BJ (cell line): ENCODE data around the gene BGN. TPM values are rescaled to one million over a fixed set of nuclear protein-coding genes. Genes with fewer than 3 reads are reported as not detected.

Source experiments
- CTCF ChIA-PET: fragments of 350-600 bp; formaldehyde crosslinking; extraction: SDS; loops from one replicate; lab custom pipeline; 2021; ENCODE audit warnings: antibody characterized with exemption, inconsistent platforms; lab: Yijun Ruan, JAX
- POLR2A ChIA-PET: fragments of 300-600 bp; sonication (Branson Sonifier 250); formaldehyde crosslinking; extraction: SDS; loops from one replicate; lab custom pipeline; 2021; ENCODE audit warnings: antibody characterized with exemption; lab: Charles Lee
- DNase-seq: peaks from one replicate; pipeline ENCODE4 v3.0.0-alpha.2; 2011; ENCODE audit warnings: low read depth
- H3K27me3 ChIP-seq: 2 replicates; pipeline ENCODE4 v1.6.0; 2011; ENCODE audit warnings: low read length; ENCODE audit not compliant: control insufficient read depth, insufficient read depth
- H3K36me3 ChIP-seq: 2 replicates; pipeline ENCODE4 v1.5.1; 2011; ENCODE audit warnings: low read length; ENCODE audit not compliant: control insufficient read depth, insufficient read depth
- H3K4me3 ChIP-seq: 2 replicates; pipeline ENCODE4 v1.5.1; 2011; ENCODE audit warnings: low read depth, mild to moderate bottlenecking, control low read depth, low read length
- polyA plus RNA-seq: library from polyadenylated mRNA; depleted of rRNA; stranded (reverse); fragments of >200 nt; gene quantifications from 2 replicates; pipeline ENCODE4 v1.2.3, GENCODE V29; 2011
- TF ChIP-seq, protein P1 (sequence below): IDR thresholded peaks from 2 replicates; pipeline ENCODE4 v1.5.1; 2011; ENCODE audit warnings: low read depth, mild to moderate bottlenecking, control low read depth, inconsistent platforms, low read length, moderate library complexity; ENCODE audit not compliant: insufficient read depth

BGN gene
- polyA plus RNA-seq, 1 experiment = 487 TPM

DNA sequence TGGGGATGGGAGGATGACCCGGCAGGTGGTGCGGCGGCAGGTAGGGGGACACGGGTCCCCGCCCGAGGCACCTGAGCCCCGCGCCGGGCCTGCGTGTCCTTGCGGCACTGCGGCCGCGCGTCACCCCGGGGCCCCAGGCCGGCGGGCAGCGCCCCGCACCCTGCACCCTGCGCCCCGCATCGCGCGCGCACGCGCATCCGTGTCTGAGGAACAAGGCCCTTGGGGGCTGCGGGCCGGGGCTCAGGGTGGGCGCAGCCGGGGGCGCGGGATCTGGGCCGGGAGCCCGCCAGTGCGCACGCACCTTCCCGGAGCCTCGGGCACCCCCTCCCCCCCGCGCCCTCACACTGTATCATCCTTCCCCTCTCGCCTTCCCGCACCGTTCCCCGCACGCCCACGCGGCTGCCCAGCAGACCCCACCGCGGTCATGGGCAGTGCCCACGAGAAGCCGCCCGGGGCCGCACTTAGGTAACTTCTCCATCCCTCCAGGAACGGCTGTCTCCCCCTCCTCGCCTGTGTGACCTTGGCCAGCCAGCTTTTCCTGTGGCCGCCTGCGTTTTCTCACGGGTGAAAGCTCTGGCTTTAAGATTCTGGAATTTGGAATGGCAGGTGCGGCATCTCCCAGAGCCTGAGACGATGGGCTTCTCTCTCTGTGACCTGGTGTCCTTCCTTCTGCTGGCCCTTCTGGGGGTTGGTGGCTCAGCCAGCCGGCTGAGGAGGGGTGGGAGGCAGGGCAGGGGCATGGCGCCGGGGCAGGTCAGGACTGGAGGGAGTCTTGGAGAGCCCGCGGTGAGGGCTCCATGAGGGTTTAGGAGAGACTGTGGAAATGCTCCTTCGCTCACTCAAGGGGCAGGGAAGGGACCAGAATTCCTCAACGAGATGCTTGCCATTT is 23.4 kb downstream of the BGN start:
- CTCF ChIA-PET = no interaction called here
- peaks cover 8% of the 10 kb centered on the region for H3K27me3 ChIP-seq
- DNase-seq = no peak

DNA sequence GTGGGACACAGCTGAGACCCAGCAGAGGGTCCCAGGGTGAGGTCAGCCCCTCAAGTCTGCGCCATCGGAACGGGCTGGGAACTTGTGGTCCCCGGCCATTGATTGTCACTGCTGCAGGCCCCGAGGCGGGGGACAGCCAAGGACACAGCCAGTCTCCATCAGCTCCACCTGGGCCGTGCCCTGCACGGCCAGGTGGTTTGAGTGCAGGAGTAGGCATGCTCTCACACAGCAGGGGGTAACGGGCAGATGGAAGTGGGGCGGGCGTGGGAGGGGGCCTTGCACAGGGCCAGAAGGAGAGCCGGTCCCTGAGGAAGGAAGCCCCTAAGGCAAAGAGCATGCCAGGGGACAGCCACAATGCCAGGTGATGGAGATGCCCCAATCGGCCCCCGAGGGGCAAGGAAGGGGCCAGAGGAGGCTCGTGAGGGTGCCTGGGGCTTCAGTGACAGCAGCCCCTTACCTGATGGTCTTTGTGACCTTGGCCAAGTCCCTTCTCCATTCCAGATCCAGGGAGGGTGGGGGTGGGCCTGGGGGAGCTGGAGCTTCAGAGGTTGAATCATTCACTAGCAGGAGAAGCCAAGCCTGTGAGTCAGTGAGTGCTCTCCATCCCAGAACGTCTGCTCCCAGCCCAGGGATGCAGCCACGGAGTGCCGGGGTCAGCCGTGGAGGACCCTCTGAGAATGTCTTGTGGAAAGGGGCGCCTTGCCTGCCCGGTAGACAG is 24.9 kb downstream of the BGN start:
- peaks cover 8% of the 10 kb centered on the region for H3K27me3 ChIP-seq
- no peak overlapping the region for H3K4me3 ChIP-seq
- ChIA-PET CTCF (interaction anchor here (0.6 to 0.9 kb wide), 2 partner anchors 125 to 487 kb away, joined by 3 read pairs; no protein-coding TSS in a partner anchor), POLR2A (no interaction called here)
- no peaks in the 10 kb centered on the region for H3K36me3 ChIP-seq
- TF ChIP-seq, protein P1, sequence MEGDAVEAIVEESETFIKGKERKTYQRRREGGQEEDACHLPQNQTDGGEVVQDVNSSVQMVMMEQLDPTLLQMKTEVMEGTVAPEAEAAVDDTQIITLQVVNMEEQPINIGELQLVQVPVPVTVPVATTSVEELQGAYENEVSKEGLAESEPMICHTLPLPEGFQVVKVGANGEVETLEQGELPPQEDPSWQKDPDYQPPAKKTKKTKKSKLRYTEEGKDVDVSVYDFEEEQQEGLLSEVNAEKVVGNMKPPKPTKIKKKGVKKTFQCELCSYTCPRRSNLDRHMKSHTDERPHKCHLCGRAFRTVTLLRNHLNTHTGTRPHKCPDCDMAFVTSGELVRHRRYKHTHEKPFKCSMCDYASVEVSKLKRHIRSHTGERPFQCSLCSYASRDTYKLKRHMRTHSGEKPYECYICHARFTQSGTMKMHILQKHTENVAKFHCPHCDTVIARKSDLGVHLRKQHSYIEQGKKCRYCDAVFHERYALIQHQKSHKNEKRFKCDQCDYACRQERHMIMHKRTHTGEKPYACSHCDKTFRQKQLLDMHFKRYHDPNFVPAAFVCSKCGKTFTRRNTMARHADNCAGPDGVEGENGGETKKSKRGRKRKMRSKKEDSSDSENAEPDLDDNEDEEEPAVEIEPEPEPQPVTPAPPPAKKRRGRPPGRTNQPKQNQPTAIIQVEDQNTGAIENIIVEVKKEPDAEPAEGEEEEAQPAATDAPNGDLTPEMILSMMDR = no peak
- DNase-seq = no peak

More for the DNA sequence above, 23.4 kb downstream of the BGN start:
- H3K4me3 ChIP-seq = no peak overlapping the region
- POLR2A ChIA-PET = no interaction called here
- H3K36me3 ChIP-seq = no peaks in the 10 kb centered on the region
- TF ChIP-seq, protein P1 = no peak

DNA sequence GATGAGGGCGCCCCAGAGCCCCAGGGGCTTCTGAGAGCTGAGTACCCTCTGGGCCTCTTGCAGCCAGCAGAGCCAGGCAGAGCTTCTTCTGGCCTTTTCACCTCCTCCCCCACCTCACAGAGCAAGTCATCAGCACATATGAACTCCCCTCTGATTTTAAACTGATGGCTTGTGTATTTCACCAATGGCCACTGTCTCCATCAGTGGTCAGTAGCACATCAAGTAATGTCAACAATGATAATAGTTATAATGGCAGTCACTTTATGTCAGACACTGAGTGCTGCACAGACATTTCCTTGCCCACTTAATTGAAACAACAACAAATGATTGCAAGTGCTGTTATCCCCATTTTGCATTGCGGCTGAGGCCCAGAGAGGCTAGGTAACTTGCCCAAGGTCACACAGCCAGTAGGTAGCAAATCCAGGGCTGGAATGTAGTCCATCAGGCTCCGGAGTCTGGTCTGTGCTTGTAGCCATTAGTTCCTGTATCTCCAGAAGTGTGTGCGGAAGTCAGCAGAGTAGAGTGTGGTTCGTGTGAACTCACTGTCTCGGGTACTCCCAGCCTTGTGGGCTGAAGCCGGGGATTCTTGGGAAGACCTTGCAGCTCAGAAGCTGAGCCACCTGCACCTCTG is 25.6 kb downstream of the BGN start:
- TF ChIP-seq, protein P1 = no peak
- CTCF ChIA-PET = interaction anchor here (0.6 to 1.2 kb wide), 4 partner anchors 31 to 488 kb away, joined by 3 to 5 read pairs (median 3); no protein-coding TSS in a partner anchor
- POLR2A ChIA-PET = no interaction called here
- no peak overlapping the region for H3K4me3 ChIP-seq
- no peaks in the 10 kb centered on the region for H3K36me3 ChIP-seq
- peaks cover 8% of the 10 kb centered on the region for H3K27me3 ChIP-seq
- no peak for DNase-seq

DNA sequence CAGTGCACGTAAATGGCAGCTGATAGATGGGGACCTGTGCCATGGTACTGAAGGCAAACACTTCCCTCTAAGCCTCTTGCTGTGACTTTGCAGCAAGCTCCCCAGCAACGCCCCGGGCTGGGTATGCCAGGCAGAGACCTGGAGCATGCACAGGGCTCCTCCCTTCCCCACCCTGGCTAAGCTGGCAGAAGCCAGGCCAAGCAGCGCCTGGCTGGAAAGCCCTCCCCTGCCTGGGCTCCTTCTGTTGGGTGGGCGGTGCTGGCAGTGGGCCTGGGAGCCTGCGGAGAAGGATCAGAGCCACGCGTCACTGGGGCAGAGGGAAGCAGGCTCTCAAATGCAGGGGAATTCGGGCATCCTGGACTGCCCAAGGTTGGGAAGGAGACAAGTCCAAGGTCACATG is 26.3 kb downstream of the BGN start:
- H3K4me3 ChIP-seq = no peak overlapping the region
- no peak for DNase-seq
- no peaks in the 10 kb centered on the region for H3K36me3 ChIP-seq
- TF ChIP-seq, protein P1 = no peak
- POLR2A ChIA-PET = no interaction called here
- CTCF ChIA-PET = interaction anchor here (0.6 to 1.2 kb wide), 2 partner anchors 31 to 148 kb away, joined by 3 to 5 read pairs; no protein-coding TSS in a partner anchor
- peaks cover 8% of the 10 kb centered on the region for H3K27me3 ChIP-seq
